Activated T-cell treated with anti-CD3 and anti-CD28 coated beads, Interleukin-2, amount 50 U/mL, for 24 hours (primary cell): ENCODE data around the gene CHCHD5.
"Not testable (repeated sequence)": the region's sequence is repeated elsewhere in the genome, so short reads cannot be mapped to it uniquely, and the experiment has no call there.

Experiments
- DNase-seq: peaks from one replicate; pipeline ENCODE4 v3.0.0-alpha.2; 2020
- H3K27ac Mint-ChIP-seq: 2 replicates; pipeline ENCODE4 v1.8.0; 2020; ENCODE audit warnings: mild to moderate bottlenecking, mixed read lengths
- H3K27me3 Mint-ChIP-seq: 2 replicates; pipeline ENCODE4 v1.8.0; 2020; ENCODE audit warnings: mixed read lengths
- H3K36me3 Mint-ChIP-seq: 2 replicates; pipeline ENCODE4 v1.8.0; 2020; ENCODE audit warnings: low read depth, mixed read lengths
- H3K4me1 Mint-ChIP-seq: 2 replicates; pipeline ENCODE4 v1.8.0; 2020; ENCODE audit warnings: low read depth, mixed read lengths
- H3K4me3 Mint-ChIP-seq: 2 replicates; pipeline ENCODE4 v1.8.0; 2020; ENCODE audit warnings: mild to moderate bottlenecking, moderate library complexity, mixed read lengths
- H3K9me3 Mint-ChIP-seq: 2 replicates; pipeline ENCODE4 v1.8.0; 2020; ENCODE audit warnings: mixed read lengths

CHCHD5 gene

GRCh38 chr2:112604952-112605351, 20.5 kb downstream of the CHCHD5 start:
- H3K27ac Mint-ChIP-seq: no peak overlapping the region
- H3K4me3 Mint-ChIP-seq: no peak overlapping the region
- no peak for DNase-seq
- H3K4me1 Mint-ChIP-seq: peaks cover 3% of the 10 kb centered on the region
- H3K9me3 Mint-ChIP-seq: no peaks in the 10 kb centered on the region
- H3K36me3 Mint-ChIP-seq: no peaks in the 10 kb centered on the region
- no peaks in the 10 kb centered on the region for H3K27me3 Mint-ChIP-seq

GRCh38 chr2:112605926-112606325, 21.5 kb downstream of the CHCHD5 start:
- H3K27ac Mint-ChIP-seq: no peak overlapping the region
- H3K36me3 Mint-ChIP-seq: no peaks in the 10 kb centered on the region
- DNase-seq: peak; percentile 0
- H3K4me1 Mint-ChIP-seq: no peaks in the 10 kb centered on the region
- H3K4me3 Mint-ChIP-seq: no peak overlapping the region
- H3K27me3 Mint-ChIP-seq: no peaks in the 10 kb centered on the region
- no peaks in the 10 kb centered on the region for H3K9me3 Mint-ChIP-seq

DNA sequence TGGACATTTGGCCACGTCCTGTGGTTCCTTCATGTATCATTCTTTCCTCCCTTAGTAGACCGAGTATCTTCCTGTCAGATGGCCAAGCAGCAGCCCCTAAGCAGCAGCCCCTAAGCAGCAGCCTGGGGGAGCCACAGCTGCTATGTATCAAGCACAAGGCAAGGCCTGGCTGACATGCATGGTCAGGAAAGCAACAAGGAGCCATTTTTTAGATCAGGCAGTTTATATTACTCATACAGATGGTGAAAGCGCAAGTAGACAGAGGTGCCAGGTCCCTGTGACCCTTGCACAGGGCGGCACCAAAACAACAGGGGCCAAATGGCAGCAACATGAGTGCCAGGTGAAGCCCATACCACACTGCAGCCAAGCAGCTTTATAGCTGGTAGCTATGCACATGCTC, 22.1 kb downstream of the CHCHD5 start:
- no peaks in the 10 kb centered on the region for H3K9me3 Mint-ChIP-seq
- no peaks in the 10 kb centered on the region for H3K27me3 Mint-ChIP-seq
- no peak overlapping the region for H3K27ac Mint-ChIP-seq
- DNase-seq: peak; percentile 19
- no peaks in the 10 kb centered on the region for H3K4me1 Mint-ChIP-seq
- no peaks in the 10 kb centered on the region for H3K36me3 Mint-ChIP-seq
- no peak overlapping the region for H3K4me3 Mint-ChIP-seq

DNA sequence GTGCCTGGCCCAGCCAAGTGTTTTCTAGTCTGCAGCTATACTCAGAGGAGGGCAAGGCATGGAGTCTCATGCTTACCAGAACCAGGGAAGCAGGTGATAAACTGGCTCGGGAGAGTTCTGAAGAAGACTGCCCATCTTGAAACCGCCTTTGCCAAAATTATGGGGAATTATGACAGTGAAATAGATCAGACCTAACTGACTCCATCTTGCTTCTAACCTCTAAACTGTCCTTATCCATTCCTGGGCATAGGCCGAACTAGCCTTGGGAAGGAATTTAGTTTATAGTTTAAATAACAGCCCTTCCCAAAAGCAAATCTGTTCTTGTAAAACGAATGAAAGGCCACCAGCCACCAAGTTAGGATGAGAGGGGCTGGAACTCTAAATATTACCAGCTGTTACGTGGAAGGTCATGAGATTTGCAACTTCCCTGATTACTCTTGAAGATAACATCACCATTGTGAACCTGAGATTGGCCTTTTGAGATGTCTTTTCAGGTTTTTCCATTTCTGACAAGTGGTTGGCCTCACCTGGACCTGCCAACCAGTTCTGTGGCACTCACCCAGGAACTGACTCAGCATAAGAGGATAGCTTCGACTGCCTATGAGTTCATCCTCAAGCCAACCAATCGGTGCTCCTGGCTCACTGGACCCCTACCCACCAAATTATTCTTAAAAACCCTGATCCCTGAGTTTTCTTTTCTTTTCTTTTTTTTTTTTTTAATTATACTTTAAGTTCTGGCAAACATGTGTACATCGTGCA, 23.4 kb downstream of the CHCHD5 start:
- Mint-ChIP-seq H3K4me1 (no peaks in the 10 kb centered on the region), H3K4me3 (no peak overlapping the region), H3K27me3 (no peaks in the 10 kb centered on the region), H3K27ac (no peak overlapping the region), H3K36me3 (no peaks in the 10 kb centered on the region), H3K9me3 (no peaks in the 10 kb centered on the region)
- DNase-seq: peak; percentile 11

- not testable (repeated sequence) for H3K9me3 Mint-ChIP-seq, DNase-seq, H3K4me3 Mint-ChIP-seq, H3K4me1 Mint-ChIP-seq, H3K36me3 Mint-ChIP-seq, H3K27ac Mint-ChIP-seq, H3K27me3 Mint-ChIP-seq
Observed at GRCh38 chr2:112609320-112609719, 24.9 kb downstream of the CHCHD5 start.

- DNase-seq, H3K36me3 Mint-ChIP-seq, H3K9me3 Mint-ChIP-seq, H3K27me3 Mint-ChIP-seq, H3K27ac Mint-ChIP-seq, H3K4me1 Mint-ChIP-seq, H3K4me3 Mint-ChIP-seq: not testable (repeated sequence)
Observed at GRCh38 chr2:112612283-112612682, 27.9 kb downstream of the CHCHD5 start.

DNA sequence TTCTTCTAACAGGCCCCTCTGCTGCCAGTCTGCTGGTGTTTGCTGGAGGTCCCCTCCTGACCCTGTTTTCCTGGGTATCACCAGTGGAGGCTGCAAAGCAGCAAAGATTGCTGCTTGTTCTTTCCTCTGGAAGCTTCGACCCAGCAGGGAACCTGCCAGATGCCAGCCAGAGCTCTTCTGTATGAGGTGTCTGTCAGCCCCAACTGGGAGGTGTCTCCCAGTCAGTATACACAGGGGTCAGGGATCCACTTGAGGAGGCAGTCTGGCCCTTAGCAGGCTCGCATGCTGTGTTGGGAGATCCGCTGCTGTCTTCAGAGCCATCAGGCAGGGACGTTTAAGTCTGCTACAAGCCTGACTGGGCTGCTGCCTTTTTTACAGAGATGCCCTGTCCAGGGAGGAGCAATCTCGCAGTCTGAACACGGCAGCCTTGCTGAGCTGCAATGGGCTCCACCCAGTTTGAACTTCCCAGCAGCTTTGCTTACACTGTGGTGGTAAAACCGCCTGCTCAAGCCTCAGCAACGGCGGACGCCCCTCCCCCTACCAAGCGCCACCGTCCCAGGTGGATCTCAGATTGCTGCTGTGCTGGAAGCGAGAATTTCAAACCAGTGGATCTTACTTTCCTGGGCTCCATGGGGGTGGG, 29.9 kb downstream of the CHCHD5 start:
- Mint-ChIP-seq H3K4me1 (no peaks in the 10 kb centered on the region), H3K9me3 (no peaks in the 10 kb centered on the region), H3K36me3 (no peaks in the 10 kb centered on the region), H3K4me3 (no peak overlapping the region), H3K27ac (no peak overlapping the region), H3K27me3 (no peaks in the 10 kb centered on the region)
- DNase-seq: no peak

DNA sequence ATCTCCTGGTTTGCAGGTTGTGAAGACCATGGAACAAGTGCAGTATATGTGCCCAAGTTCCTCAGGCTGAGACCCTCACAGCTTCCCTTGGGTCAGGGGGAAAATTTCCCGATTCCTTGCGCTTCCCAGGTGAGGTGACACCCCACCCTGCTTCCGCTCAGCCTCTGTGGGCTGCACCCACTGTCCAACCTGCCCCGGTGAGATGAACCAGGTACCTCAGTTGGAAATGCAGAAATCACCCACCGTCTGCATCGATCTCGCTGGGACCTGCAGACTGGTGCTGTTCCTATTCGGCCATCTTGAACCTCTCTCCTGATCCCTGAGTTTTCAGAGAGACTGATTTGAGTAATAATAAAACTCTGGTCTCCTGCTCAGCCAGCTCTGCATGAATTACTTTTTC, 30.6 kb downstream of the CHCHD5 start:
- no peaks in the 10 kb centered on the region for H3K4me1 Mint-ChIP-seq
- H3K36me3 Mint-ChIP-seq: no peaks in the 10 kb centered on the region
- H3K27ac Mint-ChIP-seq: no peak overlapping the region
- H3K4me3 Mint-ChIP-seq: no peak overlapping the region
- DNase-seq: no peak
- H3K27me3 Mint-ChIP-seq: no peaks in the 10 kb centered on the region
- no peaks in the 10 kb centered on the region for H3K9me3 Mint-ChIP-seq

DNA sequence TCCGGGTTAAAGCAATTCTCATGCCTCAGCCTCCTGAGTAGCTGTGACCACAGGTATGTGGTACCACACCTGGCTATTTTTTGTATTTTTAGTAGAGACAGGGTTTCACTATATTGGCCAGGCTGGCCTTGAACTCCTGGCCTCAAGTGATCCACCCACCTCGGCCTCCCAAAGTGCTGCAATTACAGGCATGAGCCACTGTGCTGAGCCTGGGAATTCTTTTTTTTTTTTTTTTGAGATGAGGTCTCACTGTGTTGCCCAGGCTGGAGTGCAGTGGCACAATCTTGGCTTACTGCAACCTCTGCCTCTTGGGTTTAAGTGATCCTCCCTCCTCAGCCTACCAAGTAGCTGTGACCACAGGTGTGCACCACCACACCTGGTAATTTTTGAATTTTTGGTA, 31.4 kb downstream of the CHCHD5 start:
- DNase-seq, H3K4me1 Mint-ChIP-seq, H3K36me3 Mint-ChIP-seq, H3K27me3 Mint-ChIP-seq, H3K4me3 Mint-ChIP-seq, H3K27ac Mint-ChIP-seq, H3K9me3 Mint-ChIP-seq: not testable (repeated sequence)

- H3K9me3 Mint-ChIP-seq: no peaks in the 10 kb centered on the region
- H3K36me3 Mint-ChIP-seq: no peaks in the 10 kb centered on the region
- DNase-seq: no peak
- H3K4me3 Mint-ChIP-seq: no peak overlapping the region
- no peaks in the 10 kb centered on the region for H3K27me3 Mint-ChIP-seq
- no peak overlapping the region for H3K27ac Mint-ChIP-seq
- H3K4me1 Mint-ChIP-seq: no peaks in the 10 kb centered on the region
Observed at GRCh38 chr2:112618383-112618782, 34.0 kb downstream of the CHCHD5 start.

DNA sequence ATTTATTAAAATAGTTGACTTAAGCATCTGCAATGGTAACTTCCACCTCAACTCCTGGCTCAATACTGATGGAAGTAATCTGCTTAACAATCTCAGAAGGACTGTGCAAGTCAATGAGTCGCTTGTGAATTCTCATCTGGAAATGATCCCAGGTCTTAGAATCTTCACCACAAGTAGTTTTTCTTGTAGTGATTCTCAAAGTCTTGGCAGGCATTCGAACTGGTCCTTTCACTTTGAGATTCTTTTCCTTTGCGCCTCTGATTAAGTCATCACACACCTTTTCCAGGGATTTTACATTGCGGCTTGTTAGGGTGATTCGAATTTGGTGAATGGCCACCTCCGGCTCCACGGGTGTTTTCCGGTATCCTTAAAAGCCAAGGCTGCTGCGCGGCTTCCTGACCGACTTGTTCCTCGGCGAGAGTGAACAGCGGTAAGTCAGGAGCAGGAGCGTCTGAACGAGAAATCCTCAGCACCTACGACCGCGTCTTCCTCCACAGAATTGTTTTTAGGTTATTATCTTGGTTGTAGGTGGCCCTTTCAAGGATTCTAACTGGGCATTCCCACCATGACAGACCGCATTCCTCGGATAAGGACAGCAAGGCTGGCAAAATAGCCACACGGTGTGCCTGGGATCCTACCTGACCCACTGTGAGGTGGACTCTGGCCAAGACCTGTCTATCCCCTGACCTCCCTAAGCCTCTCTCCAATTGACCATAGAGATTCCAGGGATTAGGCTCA, 37.5 kb downstream of the CHCHD5 start:
- peak; percentile 11 for DNase-seq
- Mint-ChIP-seq H3K36me3 (no peaks in the 10 kb centered on the region), H3K27ac (no peak overlapping the region), H3K4me1 (peaks cover 28% of the 10 kb centered on the region), H3K9me3 (no peaks in the 10 kb centered on the region), H3K4me3 (no peak overlapping the region), H3K27me3 (no peaks in the 10 kb centered on the region)

GRCh38 chr2:112622528-112622849, 38.1 kb downstream of the CHCHD5 start:
- no peak for DNase-seq
- Mint-ChIP-seq H3K27ac (no peak overlapping the region), H3K4me1 (peaks cover 33% of the 10 kb centered on the region), H3K27me3 (no peaks in the 10 kb centered on the region), H3K36me3 (no peaks in the 10 kb centered on the region), H3K9me3 (no peaks in the 10 kb centered on the region), H3K4me3 (no peak overlapping the region)

- H3K9me3 Mint-ChIP-seq: no peaks in the 10 kb centered on the region
- H3K27me3 Mint-ChIP-seq: no peaks in the 10 kb centered on the region
- DNase-seq: peak; percentile 74
- H3K4me1 Mint-ChIP-seq: peaks cover 44% of the 10 kb centered on the region
- no peak overlapping the region for H3K4me3 Mint-ChIP-seq
- H3K27ac Mint-ChIP-seq: peak overlapping the region; percentile 76
- no peaks in the 10 kb centered on the region for H3K36me3 Mint-ChIP-seq
Observed at GRCh38 chr2:112623913-112624777, 39.7 kb downstream of the CHCHD5 start.

- peak overlapping the region; percentile 48 for H3K27ac Mint-ChIP-seq
- no peaks in the 10 kb centered on the region for H3K9me3 Mint-ChIP-seq
- H3K4me3 Mint-ChIP-seq: no peak overlapping the region
- no peak for DNase-seq
- H3K36me3 Mint-ChIP-seq: no peaks in the 10 kb centered on the region
- H3K27me3 Mint-ChIP-seq: peaks cover 5% of the 10 kb centered on the region
- H3K4me1 Mint-ChIP-seq: peaks cover 58% of the 10 kb centered on the region
Observed at GRCh38 chr2:112625474-112626114, 41.2 kb downstream of the CHCHD5 start.
